GM18508 (cell line): Measurements from ENCODE around the gene COL5A1.
"Not testable (repeated sequence)": the region's sequence is repeated elsewhere in the genome, so short reads cannot be mapped to it uniquely, and the experiment has no call there.

Source experiments
- ATAC-seq: cut with Tn5 transposase; IDR thresholded peaks from one replicate; pipeline ENCODE4 v1.9.1; 2021; ENCODE audit warnings: moderate number of reproducible peaks; ENCODE audit not compliant: insufficient read depth, unreplicated experiment

The COL5A1 gene

GRCh38 chr9:134670851-134671281, 29.3 kb downstream of the COL5A1 start:
- no peak for ATAC-seq

DNA sequence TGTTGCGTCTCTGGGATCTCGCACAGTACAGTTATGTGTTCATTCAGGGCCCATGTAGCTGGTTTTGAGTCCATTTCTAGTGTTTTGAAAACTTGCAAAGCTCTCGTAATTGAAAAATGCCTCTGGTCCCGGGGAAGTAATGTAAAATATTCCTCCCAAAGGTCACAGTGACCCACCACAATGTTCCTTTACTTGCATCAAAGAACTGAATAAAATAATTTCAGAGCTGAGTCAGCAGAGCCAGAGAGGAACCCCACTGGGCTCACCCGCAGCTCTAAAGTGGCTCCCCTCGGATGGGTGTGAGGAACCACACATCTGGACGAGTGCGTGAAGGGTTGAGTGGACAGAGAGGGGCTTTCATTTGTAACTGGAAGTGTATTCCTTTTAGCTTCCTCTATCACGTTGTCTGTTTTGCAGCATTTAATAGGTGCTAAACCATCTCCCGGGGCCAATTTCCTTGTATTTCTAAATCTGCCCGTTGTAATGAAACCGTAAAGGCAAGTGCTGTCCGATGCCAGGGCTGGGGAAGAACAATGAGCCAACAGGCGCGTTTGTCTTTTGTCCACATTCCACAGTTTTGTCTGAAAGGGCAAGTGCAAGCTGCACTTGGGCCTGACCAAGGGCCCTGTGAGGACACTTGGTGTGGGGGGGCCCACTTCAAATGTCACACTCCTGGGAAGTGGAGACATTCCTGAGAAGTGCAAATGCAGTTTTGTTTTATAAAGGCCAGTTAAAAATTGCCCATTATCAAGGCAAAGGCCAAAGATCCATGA, 29.9 kb downstream of the COL5A1 start:
- no peak for ATAC-seq

DNA sequence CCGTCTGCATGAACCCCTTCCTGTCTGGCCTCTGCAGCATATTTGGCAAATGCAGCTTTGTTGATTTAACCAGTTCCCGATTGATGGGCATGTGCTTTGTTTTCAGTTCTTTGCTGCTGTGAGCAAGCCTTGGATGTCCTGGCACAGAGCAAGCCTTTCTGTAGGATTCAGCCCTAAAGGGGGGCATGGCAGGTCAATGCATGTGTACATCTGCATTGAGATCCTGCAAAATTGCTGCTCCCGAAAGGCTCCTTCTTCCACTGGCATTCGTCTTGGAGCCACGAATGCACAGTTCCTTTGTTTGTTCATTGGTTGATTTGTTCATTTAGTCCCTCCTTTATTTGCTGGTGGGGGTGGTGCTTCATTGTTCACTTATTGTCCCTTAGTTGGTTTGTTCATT, 34.8 kb downstream of the COL5A1 start:
- ATAC-seq, result no peak

- no peak for ATAC-seq
Measured at GRCh38 chr9:134676886-134677285, 35.3 kb downstream of the COL5A1 start.

GRCh38 chr9:134677743-134678142, 36.1 kb downstream of the COL5A1 start:
- no peak for ATAC-seq

- no peak for ATAC-seq
Measured at GRCh38 chr9:134678206-134678605, 36.6 kb downstream of the COL5A1 start.

DNA sequence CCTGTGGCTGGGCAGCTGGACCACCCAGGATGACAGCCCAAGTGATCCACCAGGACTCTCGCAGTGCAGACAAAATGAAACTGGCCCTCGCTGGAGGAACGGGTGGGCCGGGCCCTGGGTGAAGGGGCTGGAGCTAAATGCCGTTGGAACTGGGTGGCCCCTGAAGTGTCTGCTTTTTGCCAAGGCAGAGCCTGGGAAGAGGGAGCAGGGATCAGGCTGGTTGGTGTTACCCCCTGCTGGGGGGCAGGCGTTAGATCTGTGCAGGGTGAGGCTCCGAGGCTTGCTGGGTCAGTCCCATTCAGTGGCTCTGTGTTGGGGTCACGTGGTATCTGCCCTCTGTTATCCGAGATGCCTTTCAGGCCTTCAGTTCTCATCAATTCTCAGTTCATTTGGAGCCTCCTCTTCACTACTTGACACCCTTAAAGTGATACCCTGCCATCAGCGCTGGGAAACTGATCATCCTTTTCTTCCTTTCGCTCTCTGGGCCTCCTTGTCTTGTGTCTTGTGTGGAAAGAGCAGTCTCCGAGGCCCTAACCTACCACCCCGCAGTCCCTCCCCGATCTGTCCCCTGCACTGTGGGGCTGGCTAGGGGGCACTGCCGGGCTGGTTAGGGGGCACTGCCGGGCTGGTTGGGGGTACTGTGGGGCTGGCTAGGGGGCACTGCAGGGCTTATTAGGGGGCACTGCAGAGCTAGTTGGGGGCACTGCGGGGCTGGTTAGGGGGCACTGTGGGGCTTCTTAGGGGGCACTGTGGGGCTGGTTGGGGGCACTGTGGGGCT, 37.3 kb downstream of the COL5A1 start:
- ATAC-seq, result no peak

DNA sequence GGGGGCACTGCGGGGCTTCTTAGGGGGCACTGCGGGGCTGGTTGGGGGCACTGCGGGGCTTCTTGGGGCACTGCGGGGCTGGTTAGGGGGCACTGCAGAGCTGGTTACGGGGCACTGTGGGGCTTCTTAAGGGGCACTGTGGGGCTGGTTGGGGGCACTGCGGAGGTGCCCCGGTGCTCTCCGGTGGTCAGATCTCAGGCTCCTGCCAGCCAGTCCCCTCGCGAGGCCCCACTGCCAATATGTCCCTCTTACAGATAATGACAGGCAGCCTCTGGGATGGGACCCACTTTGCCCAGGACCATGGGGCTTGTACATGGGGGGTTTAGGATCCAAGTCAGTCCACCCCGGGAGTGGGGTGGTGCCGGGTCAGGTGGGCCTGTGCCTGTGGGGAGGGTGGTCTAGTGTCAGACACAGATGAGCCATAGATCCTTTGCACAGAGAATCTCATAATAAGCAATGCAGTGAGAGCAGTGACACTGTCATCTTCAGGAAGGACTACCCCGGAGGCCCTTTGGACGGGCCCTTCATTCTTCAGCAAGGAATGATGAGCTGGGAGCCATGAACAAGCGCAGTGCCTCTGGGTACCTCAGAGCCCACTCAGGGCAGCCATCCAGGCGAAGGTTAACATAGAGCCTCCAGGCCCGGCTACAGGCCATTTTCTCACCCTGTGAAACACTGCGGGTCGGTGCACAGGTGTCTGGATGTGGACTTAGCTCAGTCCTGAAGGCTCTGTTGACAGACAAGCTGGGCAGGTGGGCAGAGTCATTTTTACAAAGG, 38.2 kb downstream of the COL5A1 start:
- ATAC-seq, result no peak

- ATAC-seq, result no peak
Measured at GRCh38 chr9:134680393-134681060, 38.9 kb downstream of the COL5A1 start.

GRCh38 chr9:134681061-134681661, 39.6 kb downstream of the COL5A1 start:
- ATAC-seq, result no peak

DNA sequence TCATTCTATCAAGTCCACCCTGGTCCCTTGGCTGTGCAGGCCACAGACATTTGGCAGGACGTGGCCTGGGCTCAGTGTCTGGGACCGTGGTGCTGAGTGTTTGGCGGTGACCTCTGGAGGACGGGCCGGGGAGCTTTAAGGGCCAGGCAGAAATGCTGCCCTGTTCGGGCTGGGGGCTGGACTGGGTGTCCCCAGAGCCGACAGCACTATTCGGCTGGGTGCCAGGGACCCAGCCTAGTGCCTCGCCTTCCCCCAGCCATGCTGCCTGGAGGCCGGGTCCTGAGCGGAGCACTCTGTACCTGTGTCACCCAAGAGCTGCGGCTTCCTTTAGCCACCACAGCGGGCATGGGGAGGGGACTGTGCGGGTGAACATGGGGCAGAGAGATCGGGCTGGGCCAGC, 40.4 kb downstream of the COL5A1 start:
- ATAC-seq, result no peak

- ATAC-seq, result no peak
Measured at GRCh38 chr9:134682651-134683364, 41.2 kb downstream of the COL5A1 start.

DNA sequence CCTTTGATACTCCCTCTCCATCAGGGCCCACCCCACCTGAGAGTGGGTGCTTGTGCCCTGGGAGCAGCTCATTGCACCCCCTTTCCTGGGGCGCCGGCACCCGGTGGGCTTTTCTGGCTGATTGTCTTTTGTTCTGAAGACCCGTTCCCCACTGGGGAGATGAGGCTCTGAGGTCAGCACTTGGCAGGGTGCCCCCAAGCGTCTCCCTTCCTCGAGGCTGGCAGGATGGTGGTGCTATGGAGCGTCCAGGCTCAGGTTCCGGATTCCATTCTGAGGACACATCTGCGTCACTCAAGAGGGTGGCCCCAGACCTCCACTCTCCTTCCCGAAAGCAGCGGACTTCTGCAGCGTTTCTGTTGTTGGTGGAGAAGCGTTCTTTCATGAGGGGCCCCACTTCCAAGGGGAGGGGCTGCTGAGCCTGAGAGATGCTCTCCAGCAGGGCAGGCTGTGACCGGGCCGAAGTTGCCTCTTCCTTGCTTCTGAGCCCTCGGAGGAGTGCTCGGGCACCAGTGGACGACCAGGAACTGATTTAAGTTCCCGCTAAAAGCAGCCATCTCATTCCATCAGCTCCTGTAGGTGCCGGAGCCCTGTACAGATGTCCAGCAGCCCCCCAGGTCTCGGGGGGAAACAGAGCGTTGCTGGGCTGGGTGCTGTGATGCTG, 42.2 kb downstream of the COL5A1 start:
- no peak for ATAC-seq

- ATAC-seq, result no peak
Measured at GRCh38 chr9:134684375-134684723, 42.7 kb downstream of the COL5A1 start.

- not testable (repeated sequence) for ATAC-seq
Measured at GRCh38 chr9:134684941-134685340, 43.3 kb downstream of the COL5A1 start.

GRCh38 chr9:134685784-134686183, 44.2 kb downstream of the COL5A1 start:
- no peak for ATAC-seq

DNA sequence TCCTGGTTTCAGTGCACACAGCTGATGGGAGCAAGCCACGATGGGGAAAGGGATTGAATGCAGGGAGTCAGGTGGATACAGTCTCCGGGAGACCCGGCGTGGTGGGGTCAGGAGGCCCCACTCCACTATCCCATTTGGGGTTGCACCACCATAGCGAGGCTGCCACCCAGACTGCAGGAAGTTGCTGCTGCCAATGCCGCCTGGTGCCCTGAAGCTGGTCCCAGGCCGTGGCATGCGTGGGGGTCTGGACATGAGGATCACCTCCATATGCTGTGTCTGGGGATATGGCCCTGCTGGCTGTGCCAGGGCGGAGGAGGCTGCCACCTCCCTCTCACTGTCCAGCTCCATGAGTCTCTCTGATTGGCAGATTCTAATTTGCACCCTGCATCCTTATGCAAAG, 45.3 kb downstream of the COL5A1 start:
- ATAC-seq, result no peak

DNA sequence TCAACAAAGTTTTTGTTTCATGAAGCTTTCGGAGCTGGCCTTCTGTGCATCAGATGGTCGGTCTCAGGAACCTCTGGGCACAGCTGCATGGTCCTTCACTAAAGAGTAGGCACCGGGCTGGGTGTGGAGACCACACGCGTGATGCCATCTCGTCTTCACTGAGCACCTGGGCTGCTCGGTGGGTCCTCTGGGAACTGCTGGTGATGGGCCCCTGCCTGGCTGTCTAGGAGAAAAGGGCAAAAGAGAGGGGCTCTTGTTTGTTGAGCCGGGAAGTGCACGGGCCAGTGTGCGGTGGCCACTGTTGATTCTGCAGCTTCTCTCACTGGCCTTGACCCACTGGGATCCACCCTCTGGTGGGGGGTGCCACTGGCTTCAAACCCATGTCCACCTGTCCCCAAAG, 46.0 kb downstream of the COL5A1 start:
- ATAC-seq, result no peak

DNA sequence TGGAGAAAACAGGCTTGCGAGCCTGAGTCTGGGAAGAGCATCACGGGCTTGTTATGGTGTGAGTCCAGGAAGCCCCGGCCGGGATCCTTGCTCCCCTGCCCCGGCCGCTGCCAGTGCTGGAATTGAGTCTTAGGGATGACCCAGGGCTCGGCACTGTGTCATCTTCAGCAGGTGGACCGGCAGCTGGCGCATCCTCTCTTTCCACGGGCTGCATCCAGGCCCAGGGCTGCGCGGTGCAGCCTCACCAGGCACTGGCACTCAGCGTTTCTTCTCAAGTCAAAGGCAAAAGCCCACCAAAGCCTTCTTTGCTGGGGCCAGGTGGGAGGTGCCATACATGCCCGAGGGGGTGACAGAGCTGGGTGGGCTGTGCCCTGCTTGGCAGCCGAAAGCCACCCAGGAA, 46.6 kb downstream of the COL5A1 start:
- no peak for ATAC-seq
